OCI-LY7 (cell line): ENCODE results near the gene MED6.

Source experiments
- CTCF ChIP-seq: fragments of 200-600 bp; sonication (generic); conservative IDR thresholded peaks from 2 replicates; pipeline ENCODE4 v1.5.1; 2014; ENCODE audit warnings: mild to moderate bottlenecking, antibody characterized with exemption, low read length, moderate library complexity, mixed read lengths
- EZH2phosphoT487 ChIP-seq: fragments of 200-600 bp; sonication (generic); IDR thresholded peaks from 2 replicates; pipeline ENCODE4 v1.6.1; 2018; ENCODE audit warnings: low read depth, borderline replicate concordance, mild to moderate bottlenecking, mixed run types, antibody characterized with exemption, low read length, moderate library complexity, mixed read lengths

- TF ChIP-seq CTCF (peak; percentile 74), EZH2phosphoT487 (no peak)
Measured at GRCh38 chr14:70567791-70568190, 32.7 kb downstream of the MED6 start.
